GM12865 (cell line): ENCODE data around the gene IQCE.

Source experiments
- DNase-seq: peaks from one replicate; pipeline ENCODE4 v3.0.0; 2010; ENCODE audit warnings: low read depth
- H3K4me3 ChIP-seq: 2 replicates; pipeline ENCODE4 v1.5.1; 2011; ENCODE audit warnings: mild to moderate bottlenecking, low read depth, low read length, control low read depth
- CTCF ChIP-seq: IDR thresholded peaks from 2 replicates; pipeline ENCODE4 v1.5.1; 2011; ENCODE audit warnings: low read length, control low read depth, low read depth, inconsistent platforms; ENCODE audit not compliant: insufficient read depth; ENCODE audit errors: missing control alignments

The IQCE gene

GRCh38 chr7:2521952-2522591 lies 36.7 kb upstream of the IQCE start:
- no peak for TF ChIP-seq CTCF
- H3K4me3 ChIP-seq: no peak overlapping the region
- DNase-seq: peak; percentile 52

- no peak for DNase-seq
- TF ChIP-seq CTCF: no peak
- H3K4me3 ChIP-seq: no peak overlapping the region
Observed at GRCh38 chr7:2522780-2523433, 35.9 kb upstream of the IQCE start.

GRCh38 chr7:2523461-2523936 lies 35.3 kb upstream of the IQCE start:
- no peak overlapping the region for H3K4me3 ChIP-seq
- no peak for DNase-seq

GRCh38 chr7:2523941-2524807 lies 34.6 kb upstream of the IQCE start:
- no peak overlapping the region for H3K4me3 ChIP-seq
- DNase-seq: no peak
- no peak for TF ChIP-seq CTCF

More at GRCh38 chr7:2523461-2523936, 35.3 kb upstream of the IQCE start:
- TF ChIP-seq CTCF: no peak

GRCh38 chr7:2524808-2525657 lies 33.7 kb upstream of the IQCE start:
- no peak for DNase-seq
- no peak overlapping the region for H3K4me3 ChIP-seq
- no peak for TF ChIP-seq CTCF

GRCh38 chr7:2525658-2526630 lies 32.8 kb upstream of the IQCE start:
- no peak for DNase-seq
- no peak overlapping the region for H3K4me3 ChIP-seq
- no peak for TF ChIP-seq CTCF
